ENCODE measurements around the gene ELMOD1. TPM values are rescaled to one million over a fixed set of nuclear protein-coding genes. Genes with fewer than 3 reads are reported as not detected.

The ELMOD1 gene
- total and polyA plus RNA-seq, 2 of the 4 experiments (the other 2 are of a cell fraction), result 0.18 to 0.29 TPM

- Histone ChIP-seq H3K9ac (ENCODE audit: low read depth, low read length) (no peak overlapping the region), H3K56ac (ENCODE audit: extremely low read depth, insufficient read depth, low read length) (no peak overlapping the region), H3K4ac (ENCODE audit: low read depth, low read length) (no peak overlapping the region), H3K79me1 (ENCODE audit: low read depth in 1 of 2, low read length in 2 of 2) (no peaks in the 10 kb centered on the region), H4K5ac (ENCODE audit: low read depth, low read length) (no peak overlapping the region), H2AK9ac (replicated peaks; ENCODE audit: low read depth, low read length, poor library complexity) (no peak overlapping the region), H3K27ac (ENCODE audit: insufficient read depth, low read length) (no peak overlapping the region), H2AK5ac (ENCODE audit: low read depth, low read length) (no peak overlapping the region), H3K18ac (ENCODE audit: low read depth, low read length) (no peak overlapping the region), H3K4me3 (ENCODE audit: insufficient read depth, low read depth, low read length) (no peak overlapping the region), H2AFZ (replicated peaks; ENCODE audit: low read length, poor library complexity) (no peak overlapping the region), H2BK5ac (ENCODE audit: low read depth, low read length, poor library complexity, severe bottlenecking) (no peak overlapping the region), H2BK120ac (ENCODE audit: low read depth, low read length) (no peak overlapping the region), H3K27me3 (ENCODE audit: control insufficient read depth, insufficient read depth, low read length) (peaks cover 4% of the 10 kb centered on the region), H4K91ac (ENCODE audit: insufficient read depth, low read depth, low read length) (no peak overlapping the region), H4K8ac (ENCODE audit: low read depth in 2 of 2, low read length in 2 of 2) (no peak overlapping the region), H3K4me2 (ENCODE audit: low read depth, low read length) (no peak overlapping the region), H3K9me3 (ENCODE audit: control insufficient read depth, insufficient read depth, low read length) (no peaks in the 10 kb centered on the region), H3K36me3 (ENCODE audit: control insufficient read depth, insufficient read depth, low read length) (no peaks in the 10 kb centered on the region), H2BK20ac (ENCODE audit: low read depth, low read length) (no peak overlapping the region), H2BK15ac (ENCODE audit: low read depth, low read length) (no peak overlapping the region), H3K14ac (replicated peaks; ENCODE audit: low read depth, low read length) (no peak overlapping the region), H4K20me1 (ENCODE audit: insufficient read depth, low read length) (no peaks in the 10 kb centered on the region), H3K23ac (ENCODE audit: low read depth, low read length) (no peak overlapping the region), H3K9me1 (ENCODE audit: insufficient read depth, low read length) (no peaks in the 10 kb centered on the region), H3K4me1 (ENCODE audit: control insufficient read depth, insufficient read depth, low read length) (no peaks in the 10 kb centered on the region)
- DNase-seq (no peak), ATAC-seq (ENCODE audit: low read depth) (no peak)
- 33% methylated on average over 1 of the region's 8 CpGs; no CpG with 5 or more reads in 1 of the 2 experiments for WGBS, 2 experiments (ENCODE audit: extremely low coverage in 2 of 2, insufficient read length in 1 of 2)
- no TSS peak for BruUV-seq (replicated peaks)
- ChIA-PET POLR2A (ENCODE audit: unreplicated experiment) (no interaction called here), CTCF (no interaction called here)
- dilution Hi-C loops (cut with HindIII; ENCODE audit: low sequenced_read_pairs, unreplicated experiment), result no loop called here
- intact Hi-C loops (cut with micrococcal nuclease), result no loop called here
- TF ChIP-seq MAZ (IDR thresholded peaks at IDR 0.05; ENCODE audit: borderline replicate concordance, low read depth, low read length) (no peak), MAFK (IDR thresholded peaks at IDR 0.05; ENCODE audit: low read depth, low read length) (no peak), CTCF (conservative IDR thresholded peaks at IDR 0.05; ENCODE audit: low read depth, low read length) (no peak), USF2 (IDR thresholded peaks at IDR 0.05; ENCODE audit: low read depth, low read length) (no peak), NFE2L2 (IDR thresholded peaks at IDR 0.05; ENCODE audit: low read depth, low read length) (no peak), MXI1 (IDR thresholded peaks at IDR 0.05; ENCODE audit: borderline replicate concordance, low read depth, low read length) (no peak), SMC3 (IDR thresholded peaks at IDR 0.05; ENCODE audit: low read depth, low read length) (no peak), BHLHE40 (IDR thresholded peaks at IDR 0.05; ENCODE audit: low read depth, low read length) (no peak), RCOR1 (IDR thresholded peaks at IDR 0.05; ENCODE audit: insufficient replicate concordance, low read length) (no peak), CEBPB (IDR thresholded peaks at IDR 0.05; ENCODE audit: low read depth, low read length) (no peak), FOS (IDR thresholded peaks at IDR 0.05; ENCODE audit: low read depth, low read length) (no peak), CHD1 (IDR thresholded peaks at IDR 0.05; ENCODE audit: low read depth, low read length) (no peak), RAD21 (IDR thresholded peaks at IDR 0.05; ENCODE audit: low read length) (no peak), POLR2A (IDR thresholded peaks at IDR 0.05; ENCODE audit: low read depth, low read length) (no peak)
- TF ChIP-seq, protein P1, sequence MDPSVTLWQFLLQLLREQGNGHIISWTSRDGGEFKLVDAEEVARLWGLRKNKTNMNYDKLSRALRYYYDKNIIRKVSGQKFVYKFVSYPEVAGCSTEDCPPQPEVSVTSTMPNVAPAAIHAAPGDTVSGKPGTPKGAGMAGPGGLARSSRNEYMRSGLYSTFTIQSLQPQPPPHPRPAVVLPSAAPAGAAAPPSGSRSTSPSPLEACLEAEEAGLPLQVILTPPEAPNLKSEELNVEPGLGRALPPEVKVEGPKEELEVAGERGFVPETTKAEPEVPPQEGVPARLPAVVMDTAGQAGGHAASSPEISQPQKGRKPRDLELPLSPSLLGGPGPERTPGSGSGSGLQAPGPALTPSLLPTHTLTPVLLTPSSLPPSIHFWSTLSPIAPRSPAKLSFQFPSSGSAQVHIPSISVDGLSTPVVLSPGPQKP (IDR thresholded peaks at IDR 0.05; ENCODE audit: borderline replicate concordance, low read depth, low read length), result no peak
- in situ Hi-C loops (cut with MboI; ENCODE audit: low sequenced_read_pairs), result no loop called here
Observed at GRCh38 chr11:107666911-107667613, 76.1 kb downstream of the ELMOD1 start.
